Adrenal gland (tissue), 12 donors: ENCODE data around the gene LPXN. TPM values are rescaled to one million over a fixed set of nuclear protein-coding genes. Genes with fewer than 3 reads are reported as not detected.

Source experiments
- DNase-seq, 7 donors: peaks; one replicate each; pipeline ENCODE4 v3.0.0-alpha.2; 2019 to 2020
- H3K27ac ChIP-seq, 5 donors: fragments of 200-600 bp; sonication (generic) in 4 of 5; 1 replicate in 3 of 5; 2 replicates in 2 of 5; pipeline versions ENCODE4 v1.5.1 to v1.8.0; 2016 to 2020; ENCODE audit warnings: mild to moderate bottlenecking in 1 of 5
- H3K27me3 ChIP-seq: fragments of 200-600 bp; 2 replicates; pipeline ENCODE4 v1.8.0; 2021
- H3K36me3 ChIP-seq, 2 donors: fragments of 200-600 bp; replicated peaks in 1 of 2; 1 replicate in 1 of 2; 2 replicates in 1 of 2; pipeline versions ENCODE4 v1.5.1 to v1.8.0; 2018 to 2022
- H3K4me1 ChIP-seq, 2 donors: fragments of 200-600 bp; replicated peaks in 1 of 2; 1 replicate in 1 of 2; 2 replicates in 1 of 2; pipeline versions ENCODE4 v1.5.1 to v1.8.0; 2018 to 2021
- H3K4me3 ChIP-seq, 4 donors: fragments of 200-600 bp; sonication (generic) in 3 of 4; one replicate each; pipeline ENCODE4 v1.5.1; 2016 to 2018
- H3K9me3 ChIP-seq, 3 donors: fragments of 200-600 bp; sonication (generic) in 1 of 3; replicated peaks in 1 of 3; 1 replicate in 2 of 3; 2 replicates in 1 of 3; pipeline versions ENCODE4 v1.5.1 to v1.8.0; 2016 to 2021
- POLR2A ChIP-seq, 2 donors: fragments of 450-650 bp; IDR thresholded peaks; one replicate each; pipeline ENCODE4 v1.6.1; 2017; ENCODE audit warnings: antibody characterized with exemption in 2 of 2, mild to moderate bottlenecking in 2 of 2, moderate library complexity in 1 of 2
- WGBS, 4 donors: extraction: QIAGEN DNeasy Blood & Tissue Kit in 2 of 4; methylation state at CpG; one replicate each; pipeline versions ENCODE4 v1.1.5 to v1.1.7; 2013 to 2017; 5-methylcytosine and 5-hydroxymethylcytosine counted together
- intact Hi-C, 2 donors: fragments of 100-400 bp; cut with DNase I; formaldehyde crosslinking; loops; one replicate each; pipeline versions ENCODE4 v1.14.1 to v1.15.0; 2022 to 2023
- polyA plus RNA-seq, 3 donors: library from polyadenylated mRNA; stranded (reverse); fragments of 200-250 nt in 2 of 3; fragments of 350-450 nt in 1 of 3; fragmentation: Illumina TruSeq in 1 of 3; extraction: RNeasy Lipid Tissue Mini Kit (QIAGEN cat#74804) in 1 of 3; gene quantifications; one replicate each; pipeline ENCODE4 v1.2.3, GENCODE V29; 2013 to 2014
- total RNA-seq, 9 donors: library from RNA; depleted of rRNA in 4 of 9; stranded (reverse); fragments of >200 nt in 4 of 9; fragments of 120-200 nt in 1 of 9; fragmentation: NEBNext Ultra II Directional in 1 of 9; extraction: Animal tissue kit (Norgen Biotek cat#: 25700) in 1 of 9; gene quantifications; one replicate each; pipeline versions ENCODE4 v1.1.0 to v1.2.4, GENCODE V29; 2013 to 2023
- TF ChIP-seq, protein P1 (sequence below), 6 experiments: fragments of 450-650 bp in 4 of 6; fragments of 200-600 bp in 2 of 6; sonication (generic) in 1 of 6; IDR thresholded peaks; 1 replicate in 5 of 6; 2 replicates in 1 of 6; pipeline versions ENCODE4 v1.5.1 to v1.8.0; 2016 to 2021; ENCODE audit warnings: antibody characterized with exemption in 6 of 6, mild to moderate bottlenecking in 2 of 6, moderate library complexity in 1 of 6
- donor health status: healthy with polysubstance abuse.
- donor health status: Bipolar disorder and iron deficiency.
- donor health status: DM: yes; HTN: yes; CAD: no.
- donor health status: DM: no; HTN: no; CAD: no.
- donor health status: DM: no; HTN: no; CAD: no.
- donor health status: DM: yes; HTN: yes; CAD: no.

LPXN gene
- total and polyA plus RNA-seq, 12 donors: 3.1 to 24.5 (median 10.2) TPM

DNA sequence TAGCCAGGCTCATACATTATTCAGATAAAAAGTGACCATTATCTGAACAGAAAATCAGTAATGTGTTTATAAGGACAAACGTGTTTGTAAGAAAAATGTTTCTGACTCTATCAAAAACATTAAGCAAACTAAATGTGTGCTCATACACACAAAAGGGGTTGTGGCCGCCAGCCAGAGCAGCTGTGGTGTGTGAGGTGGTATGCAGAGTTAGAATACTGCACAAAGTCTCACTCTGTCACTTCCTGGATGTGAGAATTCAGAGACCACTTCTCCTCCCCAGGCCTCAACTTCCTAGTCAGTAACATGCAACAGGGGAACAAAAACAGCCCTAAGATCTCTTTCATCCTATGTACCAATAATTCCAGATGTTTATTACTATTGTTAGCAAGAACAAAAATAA, 77.2 kb downstream of the LPXN start:
- WGBS, 4 donors: 40 to 49% (median 46%) methylated on average over 2 of the region's 2 CpGs
- no peaks in the 10 kb centered on the region for H3K9me3 ChIP-seq
- DNase-seq: no peak
- no peaks in the 10 kb centered on the region for H3K36me3 ChIP-seq
- no peaks in the 10 kb centered on the region for H3K4me1 ChIP-seq
- H3K27me3 ChIP-seq: no peaks in the 10 kb centered on the region
- H3K27ac ChIP-seq: no peak overlapping the region
- TF ChIP-seq, protein P1, sequence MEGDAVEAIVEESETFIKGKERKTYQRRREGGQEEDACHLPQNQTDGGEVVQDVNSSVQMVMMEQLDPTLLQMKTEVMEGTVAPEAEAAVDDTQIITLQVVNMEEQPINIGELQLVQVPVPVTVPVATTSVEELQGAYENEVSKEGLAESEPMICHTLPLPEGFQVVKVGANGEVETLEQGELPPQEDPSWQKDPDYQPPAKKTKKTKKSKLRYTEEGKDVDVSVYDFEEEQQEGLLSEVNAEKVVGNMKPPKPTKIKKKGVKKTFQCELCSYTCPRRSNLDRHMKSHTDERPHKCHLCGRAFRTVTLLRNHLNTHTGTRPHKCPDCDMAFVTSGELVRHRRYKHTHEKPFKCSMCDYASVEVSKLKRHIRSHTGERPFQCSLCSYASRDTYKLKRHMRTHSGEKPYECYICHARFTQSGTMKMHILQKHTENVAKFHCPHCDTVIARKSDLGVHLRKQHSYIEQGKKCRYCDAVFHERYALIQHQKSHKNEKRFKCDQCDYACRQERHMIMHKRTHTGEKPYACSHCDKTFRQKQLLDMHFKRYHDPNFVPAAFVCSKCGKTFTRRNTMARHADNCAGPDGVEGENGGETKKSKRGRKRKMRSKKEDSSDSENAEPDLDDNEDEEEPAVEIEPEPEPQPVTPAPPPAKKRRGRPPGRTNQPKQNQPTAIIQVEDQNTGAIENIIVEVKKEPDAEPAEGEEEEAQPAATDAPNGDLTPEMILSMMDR (IDR thresholded peaks at IDR 0.05): no peak
- TF ChIP-seq POLR2A (IDR thresholded peaks at IDR 0.05): no peak
- intact Hi-C loops: no loop called here
- H3K4me3 ChIP-seq: no peak overlapping the region

DNA sequence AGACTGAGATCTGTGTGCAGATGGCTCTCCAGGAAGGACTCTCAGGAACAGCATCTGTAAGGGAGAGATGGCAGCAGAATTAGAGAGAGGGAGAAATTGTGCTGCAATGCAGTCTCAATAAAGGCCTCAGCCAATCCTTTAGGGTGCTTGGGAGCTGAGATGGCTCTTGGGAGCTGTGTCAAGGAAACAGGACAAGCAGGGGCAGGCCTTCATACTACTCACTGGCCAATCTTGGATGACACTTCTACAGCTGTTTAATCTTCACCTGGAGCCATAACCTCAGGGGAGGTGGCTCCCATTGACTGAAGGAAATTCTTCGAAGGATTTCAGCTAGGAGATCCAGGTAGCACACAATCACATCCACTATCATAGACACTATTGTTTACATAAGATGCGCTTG, 77.7 kb downstream of the LPXN start:
- no peak for DNase-seq
- Histone ChIP-seq H3K36me3 (no peaks in the 10 kb centered on the region), H3K27me3 (no peaks in the 10 kb centered on the region), H3K4me1 (no peaks in the 10 kb centered on the region), H3K27ac (no peak overlapping the region), H3K4me3 (no peak overlapping the region), H3K9me3 (no peaks in the 10 kb centered on the region)
- no peak for TF ChIP-seq POLR2A (IDR thresholded peaks at IDR 0.05)
- TF ChIP-seq, protein P1 (IDR thresholded peaks at IDR 0.05): no peak
- WGBS, 4 donors: 86 to 100% (median 90%) methylated on average over 2 of the region's 2 CpGs
- intact Hi-C loops: no loop called here

DNA sequence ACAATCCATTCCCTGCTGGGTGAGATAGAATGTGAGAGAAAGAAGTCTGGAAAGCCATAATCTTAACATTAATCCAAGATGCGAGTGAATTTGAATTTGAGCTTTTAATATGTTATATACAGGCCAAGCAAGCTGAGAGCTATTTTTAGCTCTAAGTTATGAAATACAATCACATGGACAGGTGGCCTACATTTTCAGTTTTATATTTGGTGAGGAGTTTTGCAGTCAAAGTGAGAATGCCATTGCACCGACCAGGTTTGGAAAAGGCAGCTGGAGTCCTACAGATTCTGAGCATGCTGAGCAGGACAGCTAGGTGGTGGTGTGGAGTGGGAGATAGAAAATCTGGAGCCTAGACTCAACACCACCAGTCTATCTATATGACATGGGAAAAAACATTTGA, 79.8 kb downstream of the LPXN start:
- Histone ChIP-seq H3K36me3 (no peaks in the 10 kb centered on the region), H3K4me3 (no peak overlapping the region), H3K27me3 (no peaks in the 10 kb centered on the region), H3K4me1 (no peaks in the 10 kb centered on the region), H3K9me3 (no peaks in the 10 kb centered on the region), H3K27ac (no peak overlapping the region)
- TF ChIP-seq, protein P1 (IDR thresholded peaks at IDR 0.05): no peak
- no peak for TF ChIP-seq POLR2A (IDR thresholded peaks at IDR 0.05)
- intact Hi-C loops: no loop called here
- 61 to 75% (median 72%) methylated on average over 2 of the region's 2 CpGs for WGBS, 4 donors
- DNase-seq: no peak

DNA sequence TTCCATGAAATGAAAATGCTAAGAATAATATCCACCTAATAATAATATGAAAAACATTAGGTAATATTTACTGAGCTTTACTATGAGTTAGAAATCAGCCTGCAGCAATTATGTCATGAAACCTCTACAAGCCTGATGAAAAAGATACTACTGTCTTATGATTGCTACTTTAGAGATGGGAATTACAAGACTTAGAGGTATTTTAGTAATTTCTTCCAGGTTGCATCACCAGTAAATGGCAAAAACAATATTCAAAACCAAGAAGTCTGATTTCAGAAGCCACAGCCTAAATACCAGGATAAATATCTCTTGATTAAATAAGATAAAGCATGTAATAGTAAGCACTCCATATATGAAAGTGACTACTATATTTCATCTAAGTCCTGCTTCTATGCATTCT, 81.6 kb downstream of the LPXN start:
- Histone ChIP-seq H3K27ac (no peak overlapping the region), H3K4me1 (no peaks in the 10 kb centered on the region), H3K36me3 (no peaks in the 10 kb centered on the region), H3K27me3 (no peaks in the 10 kb centered on the region), H3K9me3 (no peaks in the 10 kb centered on the region), H3K4me3 (no peak overlapping the region)
- intact Hi-C loops: no loop called here
- TF ChIP-seq, protein P1 (IDR thresholded peaks at IDR 0.05): no peak
- no peak for TF ChIP-seq POLR2A (IDR thresholded peaks at IDR 0.05)
- DNase-seq: no peak
